GM10847 (cell line): Measurements from ENCODE around the gene CASQ2.

Source experiments
- POLR2A ChIP-seq: IDR thresholded peaks from 2 replicates; pipeline ENCODE4 v1.6.1; 2011; ENCODE audit not compliant: insufficient read length; ENCODE audit errors: extremely low read depth

Gene CASQ2

GRCh38 chr1:115768549-115768948, at the start of gene CASQ2:
Gene CASQ2 (minus strand): TSS chr1:115768714. CDS start chr1:115768541, 173 bp downstream.
- no peak for TF ChIP-seq POLR2A

GRCh38 chr1:115815694-115816093, 47.2 kb upstream of the CASQ2 start:
- TF ChIP-seq POLR2A = no peak

- TF ChIP-seq POLR2A = no peak
These were observed 46.3 kb upstream of the CASQ2 start for GRCh38 chr1:115814685-115815398.

- TF ChIP-seq POLR2A = no peak
These were observed 45.2 kb upstream of the CASQ2 start for GRCh38 chr1:115813727-115814126.

GRCh38 chr1:115811140-115811828, 42.8 kb upstream of the CASQ2 start:
- no peak for TF ChIP-seq POLR2A

GRCh38 chr1:115810609-115811008, 42.1 kb upstream of the CASQ2 start:
- no peak for TF ChIP-seq POLR2A

GRCh38 chr1:115809847-115810246, 41.3 kb upstream of the CASQ2 start:
- TF ChIP-seq POLR2A = no peak

GRCh38 chr1:115809076-115809475, 40.6 kb upstream of the CASQ2 start:
- TF ChIP-seq POLR2A = no peak

- no peak for TF ChIP-seq POLR2A
These were observed 39.2 kb upstream of the CASQ2 start for GRCh38 chr1:115807723-115808122.

GRCh38 chr1:115805597-115805996, 37.1 kb upstream of the CASQ2 start:
- TF ChIP-seq POLR2A = no peak

- TF ChIP-seq POLR2A = no peak
These were observed 33.9 kb upstream of the CASQ2 start for GRCh38 chr1:115802416-115802815.

GRCh38 chr1:115797486-115797885, 29.0 kb upstream of the CASQ2 start:
- no peak for TF ChIP-seq POLR2A

- no peak for TF ChIP-seq POLR2A
These were observed 28.4 kb upstream of the CASQ2 start for GRCh38 chr1:115796897-115797296.

GRCh38 chr1:115796036-115796435, 27.5 kb upstream of the CASQ2 start:
- no peak for TF ChIP-seq POLR2A

GRCh38 chr1:115794976-115795639, 26.6 kb upstream of the CASQ2 start:
- TF ChIP-seq POLR2A = no peak

- no peak for TF ChIP-seq POLR2A
These were observed 24.6 kb upstream of the CASQ2 start for GRCh38 chr1:115793162-115793561.
